T-cell (primary cell): ENCODE measurements around the gene FECH. TPM values are rescaled to one million over a fixed set of nuclear protein-coding genes. Genes with fewer than 3 reads are reported as not detected.
"Not testable (repeated sequence)": the region's sequence is repeated elsewhere in the genome, so short reads cannot be mapped to it uniquely, and the experiment has no call there.

Experiments used
- ATAC-seq, 4 experiments: fragments of 200-7000 bp in 3 of 4; fragments of 150-1000 bp in 1 of 4; cut with Tn5 transposase; replicated peaks in 1 of 4; 1 replicate in 3 of 4; 2 replicates in 1 of 4; pipeline ENCODE4 v1.10.0; 2021; ENCODE audit warnings: moderate library complexity in 3 of 4, mild to moderate bottlenecking in 2 of 4, moderate number of reproducible peaks in 1 of 4
- CTCF ChIA-PET, 2 donors: fragments of 300-600 bp; sonication (Branson Sonifier 250); formaldehyde crosslinking; loops; one replicate each; lab custom pipeline; 2022; ENCODE audit warnings: antibody characterized with exemption in 2 of 2; lab: Charles Lee
- POLR2A ChIA-PET, 2 donors: fragments of 300-600 bp; sonication (Branson Sonifier 250); formaldehyde crosslinking; loops; one replicate each; lab custom pipeline; 2022; ENCODE audit warnings: antibody characterized with exemption in 2 of 2; lab: Charles Lee
- DNase-seq, 35 experiments: peaks; one replicate each; pipeline versions ENCODE4 v3.0.0 to v3.0.0-alpha.2; 2013 to 2023
- H3K27ac ChIP-seq: one replicate; pipeline ENCODE4 v1.5.1; 2013; ENCODE audit warnings: low read length
- H3K27me3 ChIP-seq, 2 experiments: replicated peaks in 1 of 2; 1 replicate in 1 of 2; 2 replicates in 1 of 2; pipeline versions ENCODE4 v1.6.1 to v1.7.0; 2013; ENCODE audit warnings: low read length in 1 of 2, mixed read lengths in 1 of 2; ENCODE audit not compliant: control insufficient read depth in 2 of 2, insufficient read depth in 2 of 2; ENCODE audit errors: extremely low read depth in 1 of 2
- H3K36me3 ChIP-seq, 2 donors: 1 replicate in 1 of 2; 2 replicates in 1 of 2; pipeline versions ENCODE4 v1.6.1 to v1.7.0; 2013; ENCODE audit warnings: low read length in 1 of 2; ENCODE audit not compliant: control insufficient read depth in 2 of 2, insufficient read depth in 1 of 2; ENCODE audit errors: extremely low read depth in 1 of 2
- H3K4me1 ChIP-seq, 2 experiments: 1 replicate in 1 of 2; 2 replicates in 1 of 2; pipeline versions ENCODE4 v1.6.1 to v1.7.0; 2013; ENCODE audit warnings: low read length in 2 of 2, mixed read lengths in 1 of 2; ENCODE audit not compliant: insufficient read depth in 2 of 2, control insufficient read depth in 1 of 2; ENCODE audit errors: extremely low read depth in 1 of 2
- H3K4me3 ChIP-seq, 2 donors: 1 replicate in 1 of 2; 2 replicates in 1 of 2; pipeline versions ENCODE4 v1.5.1 to v1.7.0; 2013; ENCODE audit warnings: mild to moderate bottlenecking in 2 of 2, low read length in 1 of 2, moderate library complexity in 1 of 2; ENCODE audit not compliant: control insufficient read depth in 1 of 2; ENCODE audit errors: extremely low read depth in 1 of 2
- H3K9me3 ChIP-seq: 2 replicates; pipeline ENCODE4 v1.7.0; 2013
- H3K27ac Mint-ChIP-seq, 2 donors: one replicate each; pipeline ENCODE4 v1.8.0; 2020 to 2021; ENCODE audit warnings: mild to moderate bottlenecking in 2 of 2, mixed read lengths in 2 of 2
- H3K27me3 Mint-ChIP-seq, 2 donors: one replicate each; pipeline ENCODE4 v1.8.0; 2021 to 2022; ENCODE audit warnings: mixed read lengths in 2 of 2
- H3K36me3 Mint-ChIP-seq: one replicate; pipeline ENCODE4 v1.8.0; 2021; ENCODE audit warnings: mixed read lengths
- H3K4me1 Mint-ChIP-seq, 3 donors: one replicate each; pipeline ENCODE4 v1.8.0; 2020 to 2022; ENCODE audit warnings: mixed read lengths in 3 of 3, mild to moderate bottlenecking in 1 of 3
- H3K4me3 Mint-ChIP-seq, 3 donors: one replicate each; pipeline ENCODE4 v1.8.0; 2020 to 2022; ENCODE audit warnings: mild to moderate bottlenecking in 3 of 3, mixed read lengths in 3 of 3, moderate library complexity in 3 of 3
- H3K9me3 Mint-ChIP-seq, 3 donors: one replicate each; pipeline ENCODE4 v1.8.0; 2020 to 2022; ENCODE audit warnings: mixed read lengths in 3 of 3
- WGBS: methylation state at CpG from one replicate; pipeline ENCODE4 v1.1.5; 2013; ENCODE audit warnings: missing lambda C conversion rate; ENCODE audit not compliant: insufficient coverage; 5-methylcytosine and 5-hydroxymethylcytosine counted together
- total RNA-seq, 35 experiments: library from RNA in 6 of 35; stranded (reverse) in 6 of 35; fragments of 120-200 nt in 1 of 35; gene quantifications; one replicate each; pipeline versions ENCODE4 v1.2.1 to v1.2.4 and lab custom pipeline; 2013 to 2026

The FECH gene
- total RNA-seq, 5 donors from 2014 or later (not counting 1 experiment from before 2014, with no cell fraction given), result 9.6 to 16.2 (median 14.4) TPM

GRCh38 chr18:57533006-57533867, 53.3 kb downstream of the FECH start:
- no peak for ATAC-seq
- peaks cover 0 to 3% of the 10 kb centered on the region in 2 experiments for H3K27me3 ChIP-seq
- H3K9me3 ChIP-seq, result no peaks in the 10 kb centered on the region
- Mint-ChIP-seq H3K27me3 (peaks cover 2 to 7% of the 10 kb centered on the region in 2 donors), H3K4me3 (no peak overlapping the region), H3K4me1 (no peaks in the 10 kb centered on the region), H3K9me3 (no peaks in the 10 kb centered on the region), H3K36me3 (no peaks in the 10 kb centered on the region), H3K27ac (no peak overlapping the region)
- 84% methylated on average over 11 of the region's 16 CpGs for WGBS
- no peaks in the 10 kb centered on the region for H3K4me1 ChIP-seq
- ChIA-PET POLR2A (no interaction called here), CTCF (no interaction called here)
- H3K36me3 ChIP-seq, result no peaks in the 10 kb centered on the region
- no peak overlapping the region for H3K4me3 ChIP-seq
- DNase-seq, result no peak
- no peak overlapping the region for H3K27ac ChIP-seq

GRCh38 chr18:57529151-57529550, 57.4 kb downstream of the FECH start:
- H3K27me3 Mint-ChIP-seq, result peaks cover 5 to 10% of the 10 kb centered on the region in 2 donors
- no peak overlapping the region for H3K27ac ChIP-seq
- H3K4me1 Mint-ChIP-seq, result no peaks in the 10 kb centered on the region
- H3K9me3 Mint-ChIP-seq, result no peaks in the 10 kb centered on the region
- 82% methylated on average over 3 of the region's 7 CpGs for WGBS
- no peaks in the 10 kb centered on the region for H3K4me1 ChIP-seq
- H3K36me3 Mint-ChIP-seq, result no peaks in the 10 kb centered on the region
- H3K27ac Mint-ChIP-seq, result no peak overlapping the region
- H3K4me3 Mint-ChIP-seq, result no peak overlapping the region
- ChIA-PET POLR2A (no interaction called here), CTCF (no interaction called here)
- DNase-seq (no peak), ATAC-seq (no peak)
- H3K27me3 ChIP-seq, result peaks cover 0 to 5% of the 10 kb centered on the region in 2 experiments
- H3K9me3 ChIP-seq, result no peaks in the 10 kb centered on the region
- no peaks in the 10 kb centered on the region for H3K36me3 ChIP-seq
- no peak overlapping the region for H3K4me3 ChIP-seq

GRCh38 chr18:57527556-57528229, 58.8 kb downstream of the FECH start:
- no peaks in the 10 kb centered on the region for H3K36me3 Mint-ChIP-seq
- H3K4me1 ChIP-seq, result no peaks in the 10 kb centered on the region
- no peak for ATAC-seq

GRCh38 chr18:57523171-57523956, 63.1 kb downstream of the FECH start:
- Histone ChIP-seq H3K27ac (no peak overlapping the region), H3K4me3 (no peak overlapping the region), H3K9me3 (no peaks in the 10 kb centered on the region), H3K27me3 (peaks cover 0 to 9% of the 10 kb centered on the region in 2 experiments), H3K36me3 (no peaks in the 10 kb centered on the region), H3K4me1 (no peaks in the 10 kb centered on the region)
- Mint-ChIP-seq H3K27me3 (peaks cover 15 to 17% of the 10 kb centered on the region in 2 donors), H3K9me3 (no peaks in the 10 kb centered on the region), H3K27ac (no peak overlapping the region), H3K4me1 (no peaks in the 10 kb centered on the region), H3K36me3 (no peaks in the 10 kb centered on the region), H3K4me3 (no peak overlapping the region)
- no peak for DNase-seq
- CTCF ChIA-PET, result interaction anchor here in 1 of 2 donors (0.5 kb wide), 1 partner anchor 325 kb away, joined by 3 read pairs; no protein-coding TSS in a partner anchor
- ATAC-seq, result no peak
- POLR2A ChIA-PET, result no interaction called here
- WGBS, result 90% methylated on average over 2 of the region's 11 CpGs

More at GRCh38 chr18:57527556-57528229, 58.8 kb downstream of the FECH start:
- H3K27ac Mint-ChIP-seq, result no peak overlapping the region
- ChIA-PET POLR2A (no interaction called here), CTCF (no interaction called here)
- Histone ChIP-seq H3K27ac (no peak overlapping the region), H3K27me3 (peaks cover 0 to 2% of the 10 kb centered on the region in 2 experiments), H3K36me3 (no peaks in the 10 kb centered on the region), H3K4me3 (no peak overlapping the region), H3K9me3 (no peaks in the 10 kb centered on the region)
- WGBS, result 79% methylated on average over 7 of the region's 13 CpGs
- no peaks in the 10 kb centered on the region for H3K9me3 Mint-ChIP-seq
- no peak for DNase-seq
- H3K27me3 Mint-ChIP-seq, result peaks cover 9 to 10% of the 10 kb centered on the region in 2 donors
- H3K4me3 Mint-ChIP-seq, result no peak overlapping the region
- H3K4me1 Mint-ChIP-seq, result no peaks in the 10 kb centered on the region

- DNase-seq, H3K36me3 Mint-ChIP-seq, ATAC-seq, H3K9me3 ChIP-seq, H3K9me3 Mint-ChIP-seq, H3K4me3 ChIP-seq, H3K4me3 Mint-ChIP-seq, H3K4me1 ChIP-seq, H3K27ac Mint-ChIP-seq, H3K36me3 ChIP-seq, H3K4me1 Mint-ChIP-seq, CTCF ChIA-PET, H3K27ac ChIP-seq, POLR2A ChIA-PET: not testable (repeated sequence)
- peaks cover 17 to 18% of the 10 kb centered on the region in 2 donors for H3K27me3 Mint-ChIP-seq
- H3K27me3 ChIP-seq, result peaks cover 0 to 13% of the 10 kb centered on the region in 2 experiments
Observed at GRCh38 chr18:57522348-57522747, 64.2 kb downstream of the FECH start.
